PC-9 (cell line): ENCODE measurements around the gene KLHL26. TPM values are rescaled to one million over a fixed set of nuclear protein-coding genes. Genes with fewer than 3 reads are reported as not detected.

Experiments used
- BruUV-seq: library from RNA; stranded (reverse); fragments of 400-500 nt; replicated peaks from 2 replicates; lab custom pipeline; 2021; lab: Mats Ljungman, UMichigan
- CTCF ChIA-PET: fragments of 300-600 bp; sonication (Branson Sonifier 250); formaldehyde crosslinking; loops from one replicate; lab custom pipeline; 2022; ENCODE audit warnings: antibody characterized with exemption; lab: Charles Lee
- POLR2A ChIA-PET: fragments of 300-600 bp; sonication (Branson Sonifier 250); formaldehyde crosslinking; loops from one replicate; lab custom pipeline; 2022; ENCODE audit warnings: antibody characterized with exemption; ENCODE audit not compliant: unreplicated experiment; lab: Charles Lee
- DNase-seq, 2 experiments: peaks; one replicate each; pipeline versions ENCODE4 v3.0.0 to v3.0.0-alpha.2; 2015 to 2022; ENCODE audit warnings: mixed read lengths in 1 of 2
- H2AFZ ChIP-seq: fragments of 200-600 bp; sonication (generic); 2 replicates; pipeline ENCODE4 v1.8.1; 2017; ENCODE audit warnings: antibody characterized with exemption
- H3F3A ChIP-seq: fragments of 200-600 bp; sonication (generic); 2 replicates; pipeline ENCODE4 v1.8.1; 2017; ENCODE audit warnings: antibody characterized with exemption, mild to moderate bottlenecking, low read depth; ENCODE audit not compliant: insufficient read depth
- H3K27ac ChIP-seq: fragments of 200-600 bp; sonication (generic); 2 replicates; pipeline ENCODE4 v1.6.1; 2016; ENCODE audit warnings: mixed run types
- H3K27me3 ChIP-seq: fragments of 200-600 bp; sonication (generic); 2 replicates; pipeline ENCODE4 v1.6.1; 2016; ENCODE audit warnings: low read depth, mixed run types; ENCODE audit not compliant: insufficient read depth
- H3K36me3 ChIP-seq: fragments of 200-600 bp; sonication (generic); 2 replicates; pipeline ENCODE4 v1.6.1; 2016; ENCODE audit warnings: low read depth, mixed run types
- H3K4me1 ChIP-seq: fragments of 200-600 bp; sonication (generic); replicated peaks from 2 replicates; pipeline ENCODE4 v1.6.1; 2016; ENCODE audit warnings: mixed run types; ENCODE audit not compliant: insufficient read depth
- H3K4me2 ChIP-seq: fragments of 200-600 bp; sonication (generic); 2 replicates; pipeline ENCODE4 v1.6.1; 2017; ENCODE audit warnings: mixed run types
- H3K4me3 ChIP-seq: fragments of 200-600 bp; sonication (generic); 2 replicates; pipeline ENCODE4 v1.6.1; 2016; ENCODE audit warnings: mixed run types
- H3K79me2 ChIP-seq: fragments of 200-600 bp; sonication (generic); 2 replicates; pipeline ENCODE4 v1.6.1; 2017; ENCODE audit warnings: low read depth, mixed run types
- H3K9me2 ChIP-seq: fragments of 200-600 bp; sonication (generic); 2 replicates; pipeline ENCODE4 v1.8.1; 2017; ENCODE audit warnings: mild to moderate bottlenecking; ENCODE audit not compliant: insufficient read depth
- H3K9me3 ChIP-seq: fragments of 200-600 bp; sonication (generic); 2 replicates; pipeline ENCODE4 v1.8.1; 2016; ENCODE audit warnings: low read depth; ENCODE audit not compliant: insufficient read depth
- H4K20me1 ChIP-seq: fragments of 200-600 bp; sonication (generic); 2 replicates; pipeline ENCODE4 v1.8.1; 2017; ENCODE audit not compliant: insufficient read depth
- EZH2 ChIP-seq: fragments of 200-600 bp; sonication (generic); IDR thresholded peaks from 2 replicates; pipeline ENCODE4 v1.8.0; 2017; ENCODE audit warnings: antibody characterized with exemption, low read depth
- intact Hi-C: fragments of 100-400 bp; cut with micrococcal nuclease; formaldehyde crosslinking; loops from one replicate; pipeline ENCODE4 v1.10.0; 2022; ENCODE audit not compliant: unreplicated experiment
- total RNA-seq: library from RNA; stranded (reverse); gene quantifications from 2 replicates; pipeline ENCODE4 v1.2.3, GENCODE V29; 2021
- TF ChIP-seq, protein P1 (sequence below): fragments of 200-600 bp; sonication (generic); conservative IDR thresholded peaks from 2 replicates; pipeline ENCODE4 v1.6.1; 2017; ENCODE audit warnings: mixed run types, antibody characterized with exemption, mild to moderate bottlenecking, moderate library complexity

Gene KLHL26
- total RNA-seq, 1 experiment from 2014 or later = 11.8 TPM

DNA sequence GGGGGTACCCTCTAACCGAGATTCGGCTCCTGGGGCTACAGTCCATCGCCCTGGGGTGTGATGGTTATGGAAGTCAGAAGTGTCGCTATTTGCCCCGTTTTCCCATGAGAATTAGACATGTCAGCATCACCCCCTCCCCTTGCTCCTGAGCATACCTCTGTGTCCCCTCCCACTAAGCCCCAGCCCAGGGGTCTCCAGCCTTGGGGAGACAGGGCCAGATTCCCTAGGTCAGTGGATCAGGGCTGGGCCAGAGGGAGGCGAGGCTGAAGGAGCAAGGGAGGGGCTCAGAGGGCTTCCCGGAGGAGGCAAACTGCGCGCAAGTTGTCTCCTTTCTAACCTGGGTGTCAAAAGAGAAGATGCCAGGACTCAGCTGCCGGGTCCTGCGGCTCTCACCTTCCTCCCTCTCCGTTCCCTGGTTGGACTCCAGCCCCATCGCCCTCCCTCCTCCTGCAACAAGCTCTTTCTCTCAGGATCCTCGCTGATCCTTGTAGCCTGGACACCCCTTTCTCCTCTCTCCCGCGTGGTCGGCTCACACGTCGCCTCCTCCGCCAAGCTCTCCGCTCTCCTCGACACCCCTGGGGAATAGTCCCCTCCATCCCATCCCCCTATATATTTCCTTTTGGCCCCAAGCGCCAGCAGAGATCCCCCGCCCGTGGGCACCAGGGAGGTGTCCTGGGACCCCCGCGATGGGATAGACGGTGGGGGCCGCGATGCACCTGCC lies 24.6 kb upstream of the KLHL26 start:
- Histone ChIP-seq H3K9me2 (no peaks in the 10 kb centered on the region), H3F3A (peaks cover 27% of the 10 kb centered on the region; the same call in 1 of the 2 replicates), H3K27me3 (peaks cover 89% of the 10 kb centered on the region), H4K20me1 (no peaks in the 10 kb centered on the region), H3K27ac (no peak overlapping the region), H2AFZ (no peak overlapping the region), H3K36me3 (no peaks in the 10 kb centered on the region), H3K79me2 (no peaks in the 10 kb centered on the region), H3K9me3 (no peaks in the 10 kb centered on the region), H3K4me1 (peaks cover 26% of the 10 kb centered on the region), H3K4me3 (no peak overlapping the region), H3K4me2 (no peak overlapping the region)
- DNase-seq = no peak
- ChIA-PET POLR2A (no interaction called here), CTCF (no interaction called here)
- intact Hi-C loops = no loop called here
- TF ChIP-seq, protein P1, sequence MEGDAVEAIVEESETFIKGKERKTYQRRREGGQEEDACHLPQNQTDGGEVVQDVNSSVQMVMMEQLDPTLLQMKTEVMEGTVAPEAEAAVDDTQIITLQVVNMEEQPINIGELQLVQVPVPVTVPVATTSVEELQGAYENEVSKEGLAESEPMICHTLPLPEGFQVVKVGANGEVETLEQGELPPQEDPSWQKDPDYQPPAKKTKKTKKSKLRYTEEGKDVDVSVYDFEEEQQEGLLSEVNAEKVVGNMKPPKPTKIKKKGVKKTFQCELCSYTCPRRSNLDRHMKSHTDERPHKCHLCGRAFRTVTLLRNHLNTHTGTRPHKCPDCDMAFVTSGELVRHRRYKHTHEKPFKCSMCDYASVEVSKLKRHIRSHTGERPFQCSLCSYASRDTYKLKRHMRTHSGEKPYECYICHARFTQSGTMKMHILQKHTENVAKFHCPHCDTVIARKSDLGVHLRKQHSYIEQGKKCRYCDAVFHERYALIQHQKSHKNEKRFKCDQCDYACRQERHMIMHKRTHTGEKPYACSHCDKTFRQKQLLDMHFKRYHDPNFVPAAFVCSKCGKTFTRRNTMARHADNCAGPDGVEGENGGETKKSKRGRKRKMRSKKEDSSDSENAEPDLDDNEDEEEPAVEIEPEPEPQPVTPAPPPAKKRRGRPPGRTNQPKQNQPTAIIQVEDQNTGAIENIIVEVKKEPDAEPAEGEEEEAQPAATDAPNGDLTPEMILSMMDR = no peak
- 0 out of 2 replicates have a peak, but pooled peaks have one; percentile 78 for TF ChIP-seq EZH2
- BruUV-seq = no TSS peak

DNA sequence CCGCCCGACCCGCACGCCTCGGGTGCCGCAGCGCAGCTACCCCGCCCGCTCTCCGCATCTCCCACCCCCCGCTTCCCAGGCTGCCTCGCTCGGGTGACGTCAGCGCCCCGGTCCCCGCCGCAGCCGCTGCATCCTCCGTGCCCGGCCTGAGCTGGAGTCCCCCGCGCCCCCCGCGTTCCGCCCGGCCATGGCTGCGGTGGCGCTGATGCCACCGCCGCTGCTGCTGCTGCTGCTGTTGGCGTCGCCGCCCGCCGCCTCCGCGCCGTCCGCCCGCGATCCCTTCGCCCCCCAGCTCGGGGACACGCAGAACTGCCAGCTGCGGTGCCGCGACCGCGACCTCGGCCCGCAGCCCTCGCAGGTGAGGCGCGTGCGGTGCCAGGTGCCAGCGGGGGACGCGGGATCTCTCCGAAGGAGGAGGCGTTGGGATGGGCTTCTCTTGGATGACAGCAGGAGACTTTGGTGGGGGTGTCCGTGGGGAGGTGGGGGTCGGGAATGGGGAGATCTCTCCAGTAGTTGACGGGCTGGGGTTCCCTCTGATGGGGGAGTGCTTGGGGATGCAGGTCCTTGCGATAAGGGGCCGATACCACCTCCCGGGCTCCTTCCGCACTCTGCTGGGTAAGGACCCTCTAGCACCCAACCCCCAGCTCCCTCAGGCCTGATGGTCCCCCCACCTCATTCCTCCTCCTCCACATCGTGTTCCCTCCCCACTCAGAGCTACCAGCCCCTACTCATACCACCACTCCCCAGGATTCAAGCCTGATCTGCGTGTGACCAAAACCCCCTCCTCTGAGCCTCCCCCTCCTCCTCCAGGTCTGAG lies 23.8 kb upstream of the KLHL26 start, which contains the start of gene TMEM59L:
TMEM59L (plus strand) TSS at position 99 of the 817 bp plus-strand sequence; CDS start at position 188, 89 bp downstream.
- H2AFZ ChIP-seq = no peak within 1 kb of the TSS
- POLR2A ChIA-PET = no interaction called here
- no peak within 1 kb of the TSS for H3K27ac ChIP-seq
- peaks cover 19% of the 10 kb centered on the region for H3K4me1 ChIP-seq
- H3K79me2 ChIP-seq = no peaks in the 10 kb centered on the region
- H3K9me3 ChIP-seq = no peaks in the 10 kb centered on the region
- no peaks in the 10 kb centered on the region for H4K20me1 ChIP-seq
- H3K9me2 ChIP-seq = no peaks in the 10 kb centered on the region
- H3K27me3 ChIP-seq = peaks cover 83% of the 10 kb centered on the region
- DNase-seq = no peak
- BruUV-seq = no TSS peak
- no peak within 1 kb of the TSS for H3K4me3 ChIP-seq
- intact Hi-C loops = no loop called here
- no peak for TF ChIP-seq EZH2
- TF ChIP-seq, protein P1 = no peak
- H3K4me2 ChIP-seq = no peak within 1 kb of the TSS
- H3K36me3 ChIP-seq = no peaks in the 10 kb centered on the region
- peaks cover 27% of the 10 kb centered on the region; the same call in 1 of the 2 replicates for H3F3A ChIP-seq
- CTCF ChIA-PET = interaction anchor here (0.5 kb wide), 1 partner anchor 263 kb away, joined by 3 read pairs; no protein-coding TSS in a partner anchor

DNA sequence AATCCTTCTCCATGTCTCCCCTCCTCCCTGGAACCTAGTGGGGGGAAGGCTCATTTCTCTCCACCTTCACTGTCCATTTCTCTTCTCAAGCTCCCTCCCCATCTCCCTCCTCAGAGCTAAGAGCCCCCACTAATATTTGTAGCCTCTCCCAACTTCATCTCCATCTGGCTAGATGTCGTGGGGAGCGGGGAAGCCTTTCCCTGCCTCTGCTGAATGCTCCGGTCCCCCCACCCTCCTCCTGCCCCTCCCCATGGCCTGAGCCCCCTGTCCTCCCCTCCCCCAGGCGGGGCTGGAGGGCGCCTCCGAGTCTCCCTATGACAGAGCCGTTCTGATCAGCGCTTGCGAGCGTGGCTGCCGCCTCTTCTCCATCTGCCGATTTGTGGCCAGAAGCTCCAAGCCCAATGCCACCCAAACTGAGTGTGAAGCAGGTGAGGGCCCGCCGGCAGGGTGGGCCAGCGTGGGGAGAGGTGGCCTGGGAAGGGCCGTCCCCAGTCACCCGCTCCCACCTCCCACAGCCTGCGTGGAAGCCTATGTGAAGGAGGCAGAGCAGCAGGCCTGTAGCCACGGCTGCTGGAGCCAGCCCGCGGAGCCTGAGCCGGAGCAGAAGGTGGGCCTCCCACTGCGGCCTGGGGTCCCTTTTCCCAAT lies 23.1 kb upstream of the KLHL26 start:
- Histone ChIP-seq H3F3A (peaks cover 20% of the 10 kb centered on the region; the same call in 1 of the 2 replicates), H3K9me3 (no peaks in the 10 kb centered on the region), H3K79me2 (no peaks in the 10 kb centered on the region), H3K4me1 (peaks cover 18% of the 10 kb centered on the region), H3K4me3 (no peak overlapping the region), H3K27me3 (peaks cover 76% of the 10 kb centered on the region), H4K20me1 (no peaks in the 10 kb centered on the region), H2AFZ (no peak overlapping the region), H3K4me2 (no peak overlapping the region), H3K9me2 (no peaks in the 10 kb centered on the region), H3K36me3 (no peaks in the 10 kb centered on the region), H3K27ac (no peak overlapping the region)
- no TSS peak for BruUV-seq
- DNase-seq = no peak
- ChIA-PET CTCF (interaction anchor here (0.5 kb wide), 1 partner anchor 262 kb away, joined by 3 read pairs; no protein-coding TSS in a partner anchor), POLR2A (no interaction called here)
- no peak for TF ChIP-seq EZH2
- TF ChIP-seq, protein P1 = no peak
- intact Hi-C loops = no loop called here
